Measurements from ENCODE around the gene MIEN1.
"Not testable (repeated sequence)": the region's sequence is repeated elsewhere in the genome, so short reads cannot be mapped to it uniquely, and the experiment has no call there.

Gene MIEN1

DNA sequence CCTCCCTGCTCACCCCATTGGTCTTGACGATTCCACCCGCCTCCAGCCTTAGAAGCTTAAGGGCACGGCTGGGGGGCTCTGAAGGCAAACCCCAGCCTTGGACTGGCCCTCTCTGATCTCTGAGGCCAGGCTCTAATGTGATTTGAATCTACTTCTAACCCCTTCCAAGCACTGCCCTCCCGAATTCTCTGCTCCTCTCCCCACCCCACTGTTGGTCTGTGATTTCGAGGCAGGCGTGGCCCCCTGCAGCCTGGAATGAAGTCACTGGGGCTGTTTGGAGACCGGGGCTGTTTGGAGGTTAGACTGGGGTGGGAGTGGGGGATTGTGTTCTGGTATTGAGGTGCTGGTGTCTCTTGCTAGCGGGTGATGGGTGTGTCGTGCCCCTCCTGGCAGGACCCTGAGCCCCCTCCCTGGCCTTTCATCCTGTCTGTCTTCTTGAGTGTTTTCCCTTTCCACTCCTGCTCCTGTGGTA is 9.6 kb upstream of the MIEN1 start:
- no peak for DNase-seq (ENCODE audit: low spot score)

- peak; percentile 56 for DNase-seq (ENCODE audit: low spot score)
Observed at GRCh38 chr17:39738983-39739884, 8.9 kb upstream of the MIEN1 start.

GRCh38 chr17:39738568-39738901 is 8.2 kb upstream of the MIEN1 start:
- no peak for DNase-seq (ENCODE audit: low spot score)

DNA sequence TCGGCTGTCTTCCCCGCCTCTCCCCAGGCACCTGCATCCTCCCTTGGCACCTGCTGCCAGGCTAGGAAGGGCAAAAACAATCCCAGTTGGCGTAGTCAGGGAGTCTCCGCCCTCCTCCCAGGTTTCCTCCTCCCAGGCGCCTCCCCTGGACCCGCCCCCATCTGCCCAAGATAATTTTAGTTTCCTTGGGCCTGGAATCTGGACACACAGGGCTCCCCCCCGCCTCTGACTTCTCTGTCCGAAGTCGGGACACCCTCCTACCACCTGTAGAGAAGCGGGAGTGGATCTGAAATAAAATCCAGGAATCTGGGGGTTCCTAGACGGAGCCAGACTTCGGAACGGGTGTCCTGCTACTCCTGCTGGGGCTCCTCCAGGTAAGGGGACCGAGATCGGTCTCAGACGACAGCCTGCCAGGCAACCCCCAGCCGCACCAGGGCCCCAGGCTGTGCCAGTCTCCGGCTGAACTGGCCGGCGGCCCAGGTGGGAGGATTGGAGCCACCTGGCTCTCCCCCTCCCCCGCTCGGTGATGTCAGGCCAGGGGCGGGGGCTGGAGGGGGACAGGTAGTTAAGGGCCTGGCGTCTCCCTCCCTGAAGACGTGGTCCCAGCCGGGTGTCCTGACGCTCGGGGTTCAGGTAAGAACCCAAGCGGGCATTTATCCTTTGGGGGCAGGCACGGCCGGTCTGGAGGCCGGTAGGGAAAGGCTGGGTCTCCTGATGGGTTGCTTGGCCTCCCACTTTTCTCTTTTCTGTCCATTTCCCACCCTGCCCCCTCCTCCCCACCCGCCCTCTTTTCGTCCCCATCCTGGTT is 7.6 kb upstream of the MIEN1 start, which contains the start of gene GRB7:
Gene GRB7 (plus strand): TSS at position 179 of the 808 bp plus-strand sequence. CDS start 4,364 bp downstream, outside the sequence.
- DNase-seq (ENCODE audit: low spot score) = no peak

- DNase-seq (ENCODE audit: low spot score) = no peak
Observed at GRCh38 chr17:39737206-39737759, 7.0 kb upstream of the MIEN1 start.

DNA sequence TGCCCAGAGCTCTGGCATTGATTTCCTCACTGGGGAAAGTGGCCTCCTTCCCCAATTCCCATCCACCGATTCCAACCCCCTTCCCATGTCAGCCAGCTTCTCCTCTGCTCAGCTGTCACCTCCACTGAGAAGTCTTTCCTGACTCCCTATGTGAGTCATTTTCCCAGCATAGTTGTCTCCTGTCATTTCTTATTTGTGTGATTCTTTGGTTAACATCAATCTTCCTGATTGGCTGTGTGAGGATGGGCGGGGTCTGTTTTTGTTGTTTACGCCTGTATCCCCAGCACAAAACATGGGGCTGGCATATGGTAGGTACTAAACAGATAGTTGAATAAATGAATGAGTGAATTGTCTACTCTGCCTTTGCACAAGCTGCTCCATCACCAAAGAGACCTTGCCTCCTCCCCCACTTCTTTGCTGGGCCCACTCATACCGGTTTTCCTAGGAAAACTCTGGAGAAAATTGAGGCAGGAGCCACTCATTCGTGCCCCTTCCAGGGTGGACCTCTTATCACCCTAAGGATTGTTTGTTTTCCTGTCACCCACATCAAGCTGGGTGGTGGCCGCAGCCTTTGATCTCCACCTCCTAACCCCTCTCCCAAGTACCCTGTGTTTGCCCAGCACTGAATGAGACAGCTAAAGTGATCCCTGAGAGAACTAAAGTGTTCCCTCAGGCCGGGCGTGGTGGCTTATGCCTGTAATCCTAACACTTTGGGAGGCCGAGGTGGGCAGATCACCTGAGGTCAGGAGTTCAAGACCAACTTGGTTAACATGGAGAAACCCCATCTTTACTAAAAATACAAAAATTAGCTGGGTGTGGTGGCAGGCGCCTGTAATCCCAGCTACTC is 6.2 kb upstream of the MIEN1 start:
- DNase-seq (ENCODE audit: low spot score) = no peak

DNA sequence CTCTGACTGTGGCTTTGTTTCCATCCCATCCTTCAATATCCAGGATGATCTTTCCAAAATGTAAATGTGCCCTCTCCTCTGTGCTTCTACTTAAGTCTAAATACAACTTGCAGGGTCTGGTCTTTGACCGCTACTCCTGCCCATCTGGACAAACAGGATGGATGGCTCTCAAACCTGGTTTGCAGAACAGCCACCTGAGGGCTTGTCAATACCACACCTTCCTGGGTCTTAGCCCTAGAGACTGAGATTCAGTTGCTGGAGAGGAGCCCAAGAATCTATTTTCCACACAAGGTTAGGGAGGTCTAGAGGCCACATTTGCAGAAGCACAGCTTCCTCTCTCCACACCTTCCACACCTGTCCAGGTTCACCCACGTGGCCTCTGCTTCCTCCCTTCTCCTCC is 5.5 kb upstream of the MIEN1 start:
- no peak for DNase-seq (ENCODE audit: low spot score)

DNA sequence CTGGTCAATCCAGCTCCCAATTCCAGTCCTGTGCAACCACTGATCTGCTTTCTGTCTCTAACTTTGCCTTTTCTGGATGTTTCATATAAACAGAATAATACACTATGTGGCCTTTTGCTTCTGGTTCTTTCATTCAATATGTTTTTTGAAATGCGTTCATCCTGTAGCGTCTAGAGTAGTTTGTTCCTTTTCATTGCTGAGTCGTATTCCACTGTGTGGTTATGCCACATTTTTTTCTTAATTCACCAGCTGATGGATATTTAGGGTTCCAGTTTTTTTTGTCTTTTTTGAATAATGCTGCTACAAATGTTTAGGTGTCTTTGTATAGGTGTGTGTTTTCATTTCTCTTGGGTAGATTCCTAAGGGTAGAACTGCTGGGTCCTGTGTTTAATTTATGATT is 2.3 kb upstream of the MIEN1 start:
- no peak for DNase-seq (ENCODE audit: low spot score)

- DNase-seq (ENCODE audit: low spot score) = peak; percentile 15
Observed at GRCh38 chr17:39729280-39729851, 966 bp downstream of the MIEN1 start.

- DNase-seq (ENCODE audit: low spot score) = no peak
Observed at GRCh38 chr17:39727556-39727955, 2.8 kb downstream of the MIEN1 start.

- no peak for DNase-seq (ENCODE audit: low spot score)
Observed at GRCh38 chr17:39726617-39727016, 3.7 kb downstream of the MIEN1 start.

DNA sequence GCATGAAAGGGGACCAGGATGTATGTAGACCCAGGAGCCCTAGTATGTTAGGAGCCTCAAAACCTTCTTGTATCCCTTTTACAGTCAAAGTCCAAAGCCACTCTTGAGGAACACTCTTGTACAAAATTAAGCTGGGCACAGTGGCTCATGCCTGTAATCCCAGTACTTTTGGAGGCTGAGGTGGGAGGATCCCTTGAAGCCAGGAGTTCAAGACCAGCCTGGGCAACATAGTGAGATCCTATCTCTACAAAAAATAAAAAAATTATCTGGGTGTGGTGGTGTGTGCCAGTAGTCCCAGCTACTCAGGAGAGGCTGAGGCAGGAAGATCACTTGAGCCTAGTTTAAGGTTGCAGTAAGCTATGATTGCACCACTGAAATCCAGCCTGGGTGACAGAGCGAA is 4.4 kb downstream of the MIEN1 start:
- not testable (repeated sequence) for DNase-seq (ENCODE audit: low spot score)

DNA sequence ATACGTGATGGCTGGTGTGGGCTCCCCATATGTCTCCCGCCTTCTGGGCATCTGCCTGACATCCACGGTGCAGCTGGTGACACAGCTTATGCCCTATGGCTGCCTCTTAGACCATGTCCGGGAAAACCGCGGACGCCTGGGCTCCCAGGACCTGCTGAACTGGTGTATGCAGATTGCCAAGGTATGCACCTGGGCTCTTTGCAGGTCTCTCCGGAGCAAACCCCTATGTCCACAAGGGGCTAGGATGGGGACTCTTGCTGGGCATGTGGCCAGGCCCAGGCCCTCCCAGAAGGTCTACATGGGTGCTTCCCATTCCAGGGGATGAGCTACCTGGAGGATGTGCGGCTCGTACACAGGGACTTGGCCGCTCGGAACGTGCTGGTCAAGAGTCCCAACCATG is 5.6 kb downstream of the MIEN1 start:
- no peak for DNase-seq (ENCODE audit: low spot score)

DNA sequence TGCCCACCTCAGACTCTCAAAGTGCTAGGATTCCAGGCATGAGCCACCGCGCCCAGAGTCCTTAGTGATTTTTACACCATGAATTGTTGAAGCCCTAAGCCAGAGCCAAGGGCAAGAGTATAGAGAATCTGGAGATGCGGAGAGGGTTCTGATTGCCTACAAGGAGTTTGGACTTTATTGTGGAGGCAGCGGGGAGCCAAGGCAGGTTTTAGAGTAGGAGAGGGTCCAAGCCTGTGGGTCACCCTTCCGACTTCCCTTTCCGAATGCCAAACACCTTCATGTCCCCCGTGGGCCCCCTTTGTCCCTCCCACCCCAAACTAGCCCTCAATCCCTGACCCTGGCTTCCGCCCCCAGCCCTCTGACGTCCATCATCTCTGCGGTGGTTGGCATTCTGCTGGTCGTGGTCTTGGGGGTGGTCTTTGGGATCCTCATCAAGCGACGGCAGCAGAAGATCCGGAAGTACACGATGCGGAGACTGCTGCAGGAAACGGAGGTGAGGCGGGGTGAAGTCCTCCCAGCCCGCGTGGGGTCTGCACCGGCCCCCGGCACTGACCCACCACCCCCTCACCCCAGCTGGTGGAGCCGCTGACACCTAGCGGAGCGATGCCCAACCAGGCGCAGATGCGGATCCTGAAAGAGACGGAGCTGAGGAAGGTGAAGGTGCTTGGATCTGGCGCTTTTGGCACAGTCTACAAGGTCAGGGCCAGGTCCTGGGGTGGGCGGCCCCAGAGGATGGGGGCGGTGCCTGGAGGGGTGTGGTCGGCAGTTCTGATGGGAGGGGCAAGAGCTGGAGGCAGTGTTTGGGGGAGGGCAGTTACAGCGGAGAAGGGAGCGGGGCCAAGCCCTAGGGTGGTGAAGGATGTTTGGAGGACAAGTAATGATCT is 7.1 kb downstream of the MIEN1 start:
- no peak for DNase-seq (ENCODE audit: low spot score)

- no peak for DNase-seq (ENCODE audit: low spot score)
Observed at GRCh38 chr17:39722104-39722503, 8.2 kb downstream of the MIEN1 start.

DNA sequence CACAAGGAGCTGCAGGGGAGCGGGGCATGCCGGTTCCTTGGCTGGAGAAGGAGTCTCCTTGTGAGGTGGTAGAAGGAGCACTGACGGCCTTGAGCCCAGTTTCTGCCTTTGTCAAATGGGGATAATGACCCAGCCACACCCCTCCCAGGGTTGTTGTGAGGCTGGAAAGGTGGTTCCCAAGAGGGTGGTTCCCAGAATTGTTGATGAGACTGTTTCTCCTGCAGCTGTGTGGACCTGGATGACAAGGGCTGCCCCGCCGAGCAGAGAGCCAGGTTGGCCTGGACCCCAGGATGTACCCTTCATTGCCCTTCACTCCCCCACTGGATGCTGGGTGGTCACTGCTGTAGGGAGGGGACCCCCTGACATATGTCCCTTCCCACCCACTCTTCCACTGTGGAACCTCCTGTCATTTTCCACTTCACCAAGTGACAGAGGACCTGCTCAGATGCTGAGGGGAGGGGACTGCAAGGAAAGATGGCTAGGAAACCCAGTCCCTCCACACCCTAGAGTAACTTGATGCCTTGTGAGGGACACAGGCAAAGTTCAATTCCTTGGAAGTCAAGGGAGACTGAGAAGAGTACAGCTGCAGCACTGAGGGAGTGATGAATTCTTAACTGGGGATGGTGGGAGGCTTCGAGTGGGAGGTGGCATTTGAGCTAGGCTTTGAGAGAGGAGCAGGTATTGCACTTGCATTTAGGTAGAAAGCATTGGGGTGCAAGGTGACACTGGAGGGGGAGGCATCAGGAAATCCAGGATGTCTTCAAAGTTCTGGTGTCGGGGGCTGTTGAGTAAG is 10.6 kb downstream of the MIEN1 start:
- DNase-seq (ENCODE audit: low spot score) = no peak

GRCh38 chr17:39717660-39718059 is 12.7 kb downstream of the MIEN1 start:
- DNase-seq (ENCODE audit: low spot score) = no peak

DNA sequence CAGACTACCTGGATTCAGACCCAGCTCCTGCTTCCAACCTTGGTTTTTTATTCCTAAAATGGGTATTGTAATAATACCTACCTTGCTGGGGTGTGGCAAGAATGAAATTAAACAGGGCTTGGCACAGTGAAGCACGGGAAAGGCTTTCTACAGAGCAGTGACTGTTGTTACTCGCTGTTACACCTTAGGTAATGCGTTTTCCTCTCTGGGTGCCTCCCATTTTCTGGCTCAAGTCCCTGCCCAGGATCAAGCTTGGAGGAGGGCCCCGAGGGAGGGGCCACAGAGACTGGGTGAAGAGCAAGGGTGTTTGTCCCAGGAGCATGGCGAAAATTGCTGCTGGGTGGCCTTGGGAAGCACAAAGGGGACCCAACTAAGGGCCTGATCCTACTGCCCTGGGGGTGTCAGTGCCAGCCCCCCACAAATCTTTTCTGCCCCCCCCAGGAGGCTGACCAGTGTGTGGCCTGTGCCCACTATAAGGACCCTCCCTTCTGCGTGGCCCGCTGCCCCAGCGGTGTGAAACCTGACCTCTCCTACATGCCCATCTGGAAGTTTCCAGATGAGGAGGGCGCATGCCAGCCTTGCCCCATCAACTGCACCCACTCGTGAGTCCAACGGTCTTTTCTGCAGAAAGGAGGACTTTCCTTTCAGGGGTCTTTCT is 13.3 kb downstream of the MIEN1 start:
- no peak for DNase-seq (ENCODE audit: low spot score)

All from AG08395 (cell line).